ENCODE data around the gene DNM2. TPM values are rescaled to one million over a fixed set of nuclear protein-coding genes. Genes with fewer than 3 reads are reported as not detected.

The DNM2 gene
- total and polyA plus RNA-seq, 7 donors = 70.6 to 149 (median 122) TPM

DNA sequence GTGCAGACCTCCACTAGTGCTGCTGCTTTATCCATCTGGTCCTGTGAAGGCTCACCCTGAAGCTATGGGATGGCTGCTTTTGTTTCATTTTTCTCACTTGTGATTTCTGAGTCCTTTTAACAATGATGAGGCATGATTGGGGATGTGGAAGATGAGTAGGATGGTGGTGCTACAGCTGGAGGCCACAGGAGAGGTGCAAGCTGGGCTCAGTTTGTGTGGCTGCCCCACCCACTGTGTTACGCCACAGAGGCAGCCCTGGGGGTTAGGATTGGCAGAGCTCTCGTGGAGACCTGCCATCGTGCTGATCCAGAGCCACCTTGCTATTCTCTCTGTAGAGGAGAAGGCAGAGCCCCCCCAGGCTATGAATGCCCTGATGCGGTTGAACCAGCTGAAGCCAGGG is 36.2 kb upstream of the DNM2 start:
- ATAC-seq = no peak
- Histone ChIP-seq H3K27ac (no peak overlapping the region), H3K9me3 (no peaks in the 10 kb centered on the region), H3K4me1 (no peaks in the 10 kb centered on the region), H3K27me3 (ENCODE audit: insufficient read depth in 3 of 3, low read length in 2 of 3) (no peaks in the 10 kb centered on the region), H3K4me3 (no peak overlapping the region), H3K36me3 (ENCODE audit: insufficient read depth in 1 of 2, low read depth in 1 of 2) (peaks cover 19 to 100% of the 10 kb centered on the region in 2 donors)
- WGBS, 3 donors = 83 to 91% (median 90%) methylated on average over 4 of the region's 4 CpGs
- no peak for DNase-seq
- TF ChIP-seq, protein P1, sequence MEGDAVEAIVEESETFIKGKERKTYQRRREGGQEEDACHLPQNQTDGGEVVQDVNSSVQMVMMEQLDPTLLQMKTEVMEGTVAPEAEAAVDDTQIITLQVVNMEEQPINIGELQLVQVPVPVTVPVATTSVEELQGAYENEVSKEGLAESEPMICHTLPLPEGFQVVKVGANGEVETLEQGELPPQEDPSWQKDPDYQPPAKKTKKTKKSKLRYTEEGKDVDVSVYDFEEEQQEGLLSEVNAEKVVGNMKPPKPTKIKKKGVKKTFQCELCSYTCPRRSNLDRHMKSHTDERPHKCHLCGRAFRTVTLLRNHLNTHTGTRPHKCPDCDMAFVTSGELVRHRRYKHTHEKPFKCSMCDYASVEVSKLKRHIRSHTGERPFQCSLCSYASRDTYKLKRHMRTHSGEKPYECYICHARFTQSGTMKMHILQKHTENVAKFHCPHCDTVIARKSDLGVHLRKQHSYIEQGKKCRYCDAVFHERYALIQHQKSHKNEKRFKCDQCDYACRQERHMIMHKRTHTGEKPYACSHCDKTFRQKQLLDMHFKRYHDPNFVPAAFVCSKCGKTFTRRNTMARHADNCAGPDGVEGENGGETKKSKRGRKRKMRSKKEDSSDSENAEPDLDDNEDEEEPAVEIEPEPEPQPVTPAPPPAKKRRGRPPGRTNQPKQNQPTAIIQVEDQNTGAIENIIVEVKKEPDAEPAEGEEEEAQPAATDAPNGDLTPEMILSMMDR (IDR thresholded peaks at IDR 0.05) = no peak
- intact Hi-C loops (cut with DNase I) = no loop called here

DNA sequence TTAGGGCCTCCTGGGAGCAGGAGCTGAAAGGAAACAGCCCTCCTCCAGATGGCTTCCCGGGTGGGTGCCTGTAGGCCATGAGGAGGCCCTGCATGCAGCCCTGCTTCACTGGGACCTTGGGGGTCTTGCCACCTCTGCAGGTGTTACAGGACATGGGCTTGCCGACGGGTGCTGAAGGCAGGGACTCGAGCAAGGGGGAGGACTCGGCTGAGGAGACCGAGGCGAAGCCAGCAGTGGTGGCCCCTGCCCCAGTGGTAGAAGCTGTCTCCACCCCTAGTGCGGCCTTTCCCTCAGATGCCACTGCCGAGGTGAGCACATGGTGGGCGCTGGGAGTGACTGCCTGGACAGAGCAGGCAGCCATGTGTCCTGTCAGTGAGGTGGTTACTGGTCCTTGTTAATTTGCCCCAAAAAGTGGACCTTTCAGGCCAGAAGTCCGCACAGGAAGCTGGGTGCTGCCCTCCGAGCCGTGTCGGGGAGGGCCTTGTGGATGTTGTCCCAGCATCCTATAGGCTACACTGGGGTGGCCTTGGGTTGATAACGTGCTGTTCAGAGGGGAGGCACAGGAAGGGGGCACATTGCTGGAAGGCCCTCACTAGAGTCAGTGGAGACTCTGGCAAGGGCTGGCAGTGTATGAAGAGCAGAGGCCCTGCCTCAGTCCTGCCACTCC is 35.3 kb upstream of the DNM2 start:
- ATAC-seq (no peak), DNase-seq (no peak)
- Histone ChIP-seq H3K27ac (no peak overlapping the region), H3K27me3 (ENCODE audit: insufficient read depth in 3 of 3, low read length in 2 of 3) (no peaks in the 10 kb centered on the region), H3K4me3 (no peak overlapping the region), H3K36me3 (ENCODE audit: insufficient read depth in 1 of 2, low read depth in 1 of 2) (peaks cover 19 to 100% of the 10 kb centered on the region in 2 donors), H3K4me1 (no peaks in the 10 kb centered on the region), H3K9me3 (no peaks in the 10 kb centered on the region)
- WGBS, 3 donors = 87 to 89% (median 87%) methylated on average over 15 of the region's 15 CpGs
- intact Hi-C loops (cut with DNase I) = no loop called here
- TF ChIP-seq, protein P1 (IDR thresholded peaks at IDR 0.05) = no peak

DNA sequence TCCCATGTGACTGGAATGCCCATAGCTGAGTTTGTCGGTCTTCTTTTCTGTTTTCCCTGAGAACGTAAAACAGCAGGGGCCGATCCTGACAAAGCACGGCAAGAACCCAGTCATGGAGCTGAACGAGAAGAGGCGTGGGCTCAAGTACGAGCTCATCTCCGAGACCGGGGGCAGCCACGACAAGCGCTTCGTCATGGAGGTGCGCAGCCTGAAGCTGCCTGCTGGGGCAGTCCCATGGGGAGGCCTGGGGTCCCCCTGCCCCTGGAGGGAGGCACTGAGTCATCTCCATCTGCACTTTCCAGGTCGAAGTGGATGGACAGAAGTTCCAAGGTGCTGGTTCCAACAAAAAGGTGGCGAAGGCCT is 34.8 kb upstream of the DNM2 start:
- TF ChIP-seq, protein P1 (IDR thresholded peaks at IDR 0.05) = no peak
- Histone ChIP-seq H3K36me3 (ENCODE audit: insufficient read depth in 1 of 2, low read depth in 1 of 2) (peaks cover 19 to 100% of the 10 kb centered on the region in 2 donors), H3K27me3 (ENCODE audit: insufficient read depth in 3 of 3, low read length in 2 of 3) (no peaks in the 10 kb centered on the region), H3K27ac (no peak overlapping the region), H3K4me1 (no peaks in the 10 kb centered on the region), H3K4me3 (no peak overlapping the region), H3K9me3 (no peaks in the 10 kb centered on the region)
- 88 to 91% (median 88%) methylated on average over 15 of the region's 15 CpGs for WGBS, 3 donors
- DNase-seq = no peak
- ATAC-seq = no peak
- intact Hi-C loops (cut with DNase I) = no loop called here

DNA sequence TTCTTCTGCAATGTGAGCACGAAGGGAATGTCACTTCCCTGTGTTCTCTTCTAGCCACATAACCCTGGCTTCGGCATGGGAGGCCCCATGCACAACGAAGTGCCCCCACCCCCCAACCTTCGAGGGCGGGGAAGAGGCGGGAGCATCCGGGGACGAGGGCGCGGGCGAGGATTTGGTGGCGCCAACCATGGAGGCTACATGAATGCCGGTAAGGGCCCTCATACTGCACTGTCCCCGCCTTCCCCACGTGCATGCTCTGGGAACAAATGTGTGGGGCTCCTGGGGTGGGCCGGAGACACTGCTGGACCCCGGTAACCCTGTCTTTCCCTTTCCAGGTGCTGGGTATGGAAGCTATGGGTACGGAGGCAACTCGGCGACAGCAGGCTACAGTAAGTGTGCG is 34.3 kb upstream of the DNM2 start:
- intact Hi-C loops (cut with DNase I) = no loop called here
- Histone ChIP-seq H3K27ac (no peak overlapping the region), H3K36me3 (ENCODE audit: insufficient read depth in 1 of 2, low read depth in 1 of 2) (peaks cover 19 to 100% of the 10 kb centered on the region in 2 donors), H3K9me3 (no peaks in the 10 kb centered on the region), H3K4me1 (no peaks in the 10 kb centered on the region), H3K27me3 (ENCODE audit: insufficient read depth in 3 of 3, low read length in 2 of 3) (no peaks in the 10 kb centered on the region), H3K4me3 (no peak overlapping the region)
- WGBS, 3 donors = 84 to 91% (median 90%) methylated on average over 20 to 21 of the region's 21 CpGs
- DNase-seq (no peak), ATAC-seq (no peak)
- TF ChIP-seq, protein P1 (IDR thresholded peaks at IDR 0.05) = no peak

DNA sequence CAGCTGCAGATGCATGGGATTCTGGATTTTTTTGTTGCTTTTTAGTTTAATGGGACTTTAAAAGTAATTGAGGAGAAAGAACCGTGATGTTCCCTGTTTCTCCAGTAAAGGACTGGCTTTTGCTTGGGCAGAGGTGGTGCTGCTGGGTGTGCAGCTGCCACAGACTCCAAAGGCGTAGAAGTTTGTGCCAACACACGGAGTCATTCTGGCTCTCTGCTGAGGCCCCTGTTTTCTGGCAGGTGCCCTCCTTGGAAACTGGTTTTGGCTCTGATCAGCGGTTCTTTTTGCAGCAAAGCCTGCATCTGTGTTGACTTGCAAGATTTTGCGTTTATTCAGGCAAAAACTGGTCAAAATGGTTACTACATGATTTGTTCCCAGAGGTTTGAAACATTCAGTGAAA is 32.7 kb upstream of the DNM2 start:
- ATAC-seq = no peak
- Histone ChIP-seq H3K4me1 (no peaks in the 10 kb centered on the region), H3K9me3 (no peaks in the 10 kb centered on the region), H3K36me3 (ENCODE audit: insufficient read depth in 1 of 2, low read depth in 1 of 2) (peaks cover 19 to 100% of the 10 kb centered on the region in 2 donors), H3K4me3 (no peak overlapping the region), H3K27me3 (ENCODE audit: insufficient read depth in 3 of 3, low read length in 2 of 3) (no peaks in the 10 kb centered on the region), H3K27ac (no peak overlapping the region)
- DNase-seq = no peak
- WGBS, 3 donors = 25 to 41% (median 27%) methylated on average over 5 of the region's 5 CpGs
- TF ChIP-seq, protein P1 (IDR thresholded peaks at IDR 0.05) = no peak
- intact Hi-C loops (cut with DNase I) = no loop called here
